Skeletal muscle tissue (tissue), 4 donors: ENCODE data around the gene IDI2. TPM values are rescaled to one million over a fixed set of nuclear protein-coding genes. Genes with fewer than 3 reads are reported as not detected.
"Not testable (repeated sequence)": the region's sequence is repeated elsewhere in the genome, so short reads cannot be mapped to it uniquely, and the experiment has no call there.

Experiments used
- H3K27ac ChIP-seq: one replicate; pipeline ENCODE4 v1.7.0; 2013; ENCODE audit warnings: mild to moderate bottlenecking, low read depth, low read length, inconsistent platforms
- H3K27me3 ChIP-seq, 3 donors: one replicate each; pipeline ENCODE4 v1.7.0; 2013; ENCODE audit warnings: low read length in 3 of 3; ENCODE audit not compliant: control insufficient read depth in 3 of 3, insufficient read depth in 3 of 3
- H3K36me3 ChIP-seq, 3 donors: one replicate each; pipeline ENCODE4 v1.7.0; 2013; ENCODE audit warnings: low read length in 3 of 3; ENCODE audit not compliant: control insufficient read depth in 3 of 3, insufficient read depth in 3 of 3
- H3K4me1 ChIP-seq, 3 donors: one replicate each; pipeline ENCODE4 v1.7.0; 2013; ENCODE audit warnings: low read length in 3 of 3, mild to moderate bottlenecking in 3 of 3; ENCODE audit not compliant: control insufficient read depth in 3 of 3, insufficient read depth in 3 of 3
- H3K4me3 ChIP-seq, 3 donors: one replicate each; pipeline ENCODE4 v1.7.0; 2013; ENCODE audit warnings: low read length in 3 of 3
- H3K9ac ChIP-seq, 3 donors: one replicate each; pipeline ENCODE4 v1.7.0; 2013; ENCODE audit warnings: low read length in 3 of 3, mild to moderate bottlenecking in 3 of 3, moderate library complexity in 2 of 3, low read depth in 1 of 3
- H3K9me3 ChIP-seq, 3 donors: one replicate each; pipeline ENCODE4 v1.7.0; 2013; ENCODE audit warnings: low read length in 3 of 3; ENCODE audit not compliant: control insufficient read depth in 3 of 3
- total RNA-seq: library from RNA; depleted of rRNA; stranded (reverse); fragments of >200 nt; gene quantifications from one replicate; pipeline ENCODE4 v1.2.3, GENCODE V29; 2014
- donor health status: Osteomylitis.

IDI2 gene
- total RNA-seq, 1 donor from 2014 or later, result not detected

DNA sequence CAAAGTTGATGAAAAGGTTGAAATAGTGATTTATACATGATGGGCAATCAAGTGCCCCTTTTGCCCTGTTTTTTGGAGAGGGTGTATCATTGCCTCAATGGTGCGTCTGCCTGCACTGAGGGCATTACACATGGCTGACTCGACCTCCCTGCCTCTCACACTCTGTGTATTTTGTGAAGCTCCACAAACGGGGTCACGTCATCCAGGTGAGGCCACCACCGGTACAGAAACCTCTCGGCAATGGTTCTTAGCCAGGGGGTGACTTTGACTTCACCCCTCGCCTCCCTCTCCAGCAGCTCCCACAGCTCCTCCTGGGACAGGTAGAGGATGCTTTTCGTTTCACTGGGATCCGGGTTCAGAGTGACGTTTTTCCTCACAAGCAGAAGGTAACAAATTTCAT is 6.3 kb downstream of the IDI2 start:
- Histone ChIP-seq H3K36me3 (peaks cover 41 to 45% (median 42%) of the 10 kb centered on the region in 3 donors), H3K27ac (no peak overlapping the region), H3K9me3 (no peaks in the 10 kb centered on the region), H3K9ac (no peak overlapping the region), H3K4me1 (peaks cover 7 to 16% (median 14%) of the 10 kb centered on the region in 3 donors), H3K4me3 (no peak overlapping the region), H3K27me3 (no peaks in the 10 kb centered on the region)

DNA sequence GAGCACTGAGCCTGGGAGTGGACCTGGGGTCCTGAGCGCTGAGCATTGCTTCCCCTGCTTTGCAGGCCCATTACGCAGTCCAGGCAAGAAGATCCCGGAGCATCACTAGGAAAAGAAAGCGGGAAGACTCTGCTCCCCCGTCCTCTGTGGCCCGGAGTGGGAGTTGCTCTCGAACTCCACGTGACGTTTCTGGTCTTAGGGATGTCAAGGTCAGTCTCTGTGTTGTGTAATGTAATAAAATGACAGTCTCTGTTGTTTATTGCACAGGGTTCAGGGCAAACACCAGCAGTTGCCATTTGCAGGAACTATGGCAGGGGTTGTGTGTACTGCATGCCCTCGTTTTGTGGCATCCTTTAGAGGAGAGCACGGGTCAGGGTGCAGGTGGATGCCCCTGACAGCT is 10.0 kb downstream of the IDI2 start:
- Histone ChIP-seq H3K27ac (no peak overlapping the region), H3K36me3 (peaks cover 49 to 62% (median 60%) of the 10 kb centered on the region in 3 donors), H3K4me3 (no peak overlapping the region)

DNA sequence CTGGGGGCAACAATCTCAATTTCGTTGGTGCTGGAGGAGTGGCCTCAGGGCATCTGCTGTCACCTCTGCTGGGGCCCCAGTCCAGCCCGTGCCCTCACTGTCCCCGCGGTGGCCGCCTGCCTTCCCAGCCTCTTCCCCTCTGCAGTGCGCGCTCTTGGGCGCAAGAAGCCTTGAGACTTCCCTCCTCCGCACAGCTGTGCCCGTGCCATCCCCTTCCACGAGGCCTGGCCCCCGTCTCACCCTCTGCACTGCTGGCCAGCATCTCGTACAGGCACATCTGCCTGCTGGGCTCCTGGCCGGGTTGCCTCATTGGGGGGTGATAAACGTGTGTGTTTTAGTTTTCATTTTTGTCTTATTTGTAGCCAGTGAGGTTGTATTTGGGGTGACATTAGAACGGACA is 14.0 kb downstream of the IDI2 start:
- H3K36me3 ChIP-seq, result peaks cover 66 to 75% (median 71%) of the 10 kb centered on the region in 3 donors
- no peak overlapping the region for H3K9ac ChIP-seq

More for the DNA sequence above, 10.0 kb downstream of the IDI2 start:
- Histone ChIP-seq H3K9me3 (no peaks in the 10 kb centered on the region), H3K9ac (no peak overlapping the region), H3K27me3 (no peaks in the 10 kb centered on the region), H3K4me1 (no peaks in the 10 kb centered on the region)

DNA sequence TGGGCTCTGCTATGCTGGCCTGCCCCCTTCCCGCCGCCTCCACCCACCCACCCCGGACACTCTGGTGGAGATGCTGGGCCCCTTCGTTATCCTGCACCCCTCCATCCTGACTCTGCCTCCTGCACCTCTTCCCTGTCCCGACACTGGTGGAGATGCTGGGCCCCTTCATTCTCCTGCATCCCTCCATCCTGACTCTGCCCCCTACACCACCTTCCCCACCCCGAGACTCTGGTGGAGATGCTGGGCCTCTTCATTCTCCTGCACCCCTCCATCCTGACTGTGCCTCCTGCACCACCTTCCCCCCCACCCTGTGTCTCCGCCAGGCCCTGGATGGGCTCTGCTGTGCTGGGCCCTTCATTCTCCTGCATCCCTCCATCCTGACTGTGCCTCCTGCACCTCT is 15.0 kb downstream of the IDI2 start:
- Histone ChIP-seq H3K27me3 (no peaks in the 10 kb centered on the region), H3K4me3 (no peak overlapping the region), H3K36me3 (peaks cover 66 to 74% (median 70%) of the 10 kb centered on the region in 3 donors), H3K4me1 (no peaks in the 10 kb centered on the region), H3K27ac (no peak overlapping the region), H3K9ac (no peak overlapping the region), H3K9me3 (no peaks in the 10 kb centered on the region)

More for the DNA sequence above, 14.0 kb downstream of the IDI2 start:
- no peaks in the 10 kb centered on the region for H3K4me1 ChIP-seq
- H3K9me3 ChIP-seq, result no peaks in the 10 kb centered on the region
- no peaks in the 10 kb centered on the region for H3K27me3 ChIP-seq
- no peak overlapping the region for H3K27ac ChIP-seq
- H3K4me3 ChIP-seq, result no peak overlapping the region

DNA sequence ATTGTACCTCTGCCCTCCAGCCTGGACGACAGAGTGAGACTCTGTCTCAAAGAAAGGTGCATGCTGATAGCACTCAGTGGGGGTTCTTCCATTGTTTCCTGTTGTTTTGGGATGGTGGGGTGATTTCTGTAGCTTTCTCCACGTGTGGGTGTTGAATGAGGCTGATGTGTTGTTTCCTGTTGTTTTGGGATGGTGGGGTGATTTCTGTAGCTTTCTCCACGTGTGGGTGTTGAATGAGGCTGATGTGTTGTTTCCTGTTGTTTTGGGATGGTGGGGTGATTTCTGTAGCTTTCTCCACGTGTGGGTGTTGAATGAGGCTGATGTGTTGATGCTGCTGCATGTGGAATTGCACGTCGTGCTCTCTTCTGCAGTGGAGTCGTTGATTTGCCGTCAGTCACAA is 15.7 kb downstream of the IDI2 start:
- not testable (repeated sequence) for H3K9me3 ChIP-seq, H3K4me1 ChIP-seq, H3K27ac ChIP-seq, H3K27me3 ChIP-seq, H3K4me3 ChIP-seq, H3K9ac ChIP-seq
- H3K36me3 ChIP-seq, result peaks cover 66 to 75% (median 74%) of the 10 kb centered on the region in 3 donors

DNA sequence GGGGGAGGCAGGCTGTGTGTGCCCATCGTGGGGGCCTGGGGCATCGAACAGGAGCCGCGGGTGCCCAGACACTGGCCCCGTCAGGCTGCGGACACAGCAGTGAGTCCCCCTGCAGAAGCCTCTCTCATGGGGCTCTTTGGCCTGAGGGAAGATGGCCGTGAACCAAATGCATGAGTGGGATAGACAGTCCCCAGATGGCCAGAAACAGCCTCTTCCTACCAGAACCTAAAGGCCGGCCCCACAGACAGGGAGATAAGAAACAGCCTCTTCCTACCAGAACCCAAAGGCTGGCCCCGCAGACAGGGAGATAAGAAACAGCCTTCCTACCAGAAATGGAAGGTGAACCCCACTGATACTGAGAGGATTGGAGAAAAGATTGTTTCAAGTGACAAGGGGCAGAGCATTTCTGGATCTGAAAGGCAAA is 16.6 kb downstream of the IDI2 start:
- H3K9me3 ChIP-seq, result no peaks in the 10 kb centered on the region
- H3K4me3 ChIP-seq, result no peak overlapping the region
- no peaks in the 10 kb centered on the region for H3K4me1 ChIP-seq
- H3K27me3 ChIP-seq, result no peaks in the 10 kb centered on the region
- H3K36me3 ChIP-seq, result peaks cover 71 to 82% (median 79%) of the 10 kb centered on the region in 3 donors
- H3K27ac ChIP-seq, result no peak overlapping the region
- no peak overlapping the region for H3K9ac ChIP-seq

DNA sequence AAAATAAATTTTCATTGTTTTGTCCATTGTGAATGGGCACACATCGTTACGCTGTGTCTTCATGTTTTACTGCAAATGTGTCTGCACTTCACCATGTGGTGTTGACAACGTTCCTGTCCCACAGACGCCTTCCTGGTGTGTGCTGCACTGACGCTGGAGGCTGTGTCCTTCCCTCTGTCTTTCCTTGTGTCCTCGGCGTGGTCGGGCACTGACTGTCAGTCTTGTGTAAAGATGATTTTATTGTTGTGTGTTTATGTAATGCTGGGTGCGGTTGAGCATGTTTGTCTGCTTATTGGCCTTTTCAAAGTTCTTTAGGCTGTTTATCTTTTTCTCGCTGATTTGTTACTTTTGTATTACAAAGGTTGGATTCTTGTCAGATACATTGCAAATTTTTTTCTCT is 18.1 kb downstream of the IDI2 start:
- H3K9me3 ChIP-seq, result peaks cover 0 to 3% (median 0%) of the 10 kb centered on the region in 3 donors
- H3K4me1 ChIP-seq, result no peaks in the 10 kb centered on the region
- no peak overlapping the region for H3K4me3 ChIP-seq
- no peak overlapping the region for H3K9ac ChIP-seq
- peaks cover 79 to 90% (median 86%) of the 10 kb centered on the region in 3 donors for H3K36me3 ChIP-seq
- no peaks in the 10 kb centered on the region for H3K27me3 ChIP-seq
- no peak overlapping the region for H3K27ac ChIP-seq

DNA sequence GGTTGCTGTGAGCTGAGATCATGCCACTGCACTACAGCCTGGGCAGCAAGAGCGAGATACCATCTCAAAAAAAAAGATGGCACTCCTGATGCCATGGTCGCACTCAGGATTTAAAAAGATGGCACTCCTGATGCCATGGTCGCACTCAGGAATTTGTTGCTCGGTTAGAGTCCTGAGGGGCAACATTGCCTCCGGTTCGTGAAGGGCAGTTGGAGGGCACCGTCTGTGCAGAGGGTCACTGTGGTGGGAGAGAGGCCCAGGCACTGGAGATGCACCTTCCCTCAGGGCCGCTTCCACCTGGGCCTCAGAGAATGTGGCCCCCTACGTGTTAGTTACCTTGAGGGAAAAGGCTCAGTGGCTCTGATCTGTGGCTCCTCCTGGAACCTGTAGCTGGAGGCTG is 19.1 kb downstream of the IDI2 start:
- no peak overlapping the region for H3K27ac ChIP-seq
- H3K36me3 ChIP-seq, result peaks cover 75 to 88% (median 84%) of the 10 kb centered on the region in 3 donors

DNA sequence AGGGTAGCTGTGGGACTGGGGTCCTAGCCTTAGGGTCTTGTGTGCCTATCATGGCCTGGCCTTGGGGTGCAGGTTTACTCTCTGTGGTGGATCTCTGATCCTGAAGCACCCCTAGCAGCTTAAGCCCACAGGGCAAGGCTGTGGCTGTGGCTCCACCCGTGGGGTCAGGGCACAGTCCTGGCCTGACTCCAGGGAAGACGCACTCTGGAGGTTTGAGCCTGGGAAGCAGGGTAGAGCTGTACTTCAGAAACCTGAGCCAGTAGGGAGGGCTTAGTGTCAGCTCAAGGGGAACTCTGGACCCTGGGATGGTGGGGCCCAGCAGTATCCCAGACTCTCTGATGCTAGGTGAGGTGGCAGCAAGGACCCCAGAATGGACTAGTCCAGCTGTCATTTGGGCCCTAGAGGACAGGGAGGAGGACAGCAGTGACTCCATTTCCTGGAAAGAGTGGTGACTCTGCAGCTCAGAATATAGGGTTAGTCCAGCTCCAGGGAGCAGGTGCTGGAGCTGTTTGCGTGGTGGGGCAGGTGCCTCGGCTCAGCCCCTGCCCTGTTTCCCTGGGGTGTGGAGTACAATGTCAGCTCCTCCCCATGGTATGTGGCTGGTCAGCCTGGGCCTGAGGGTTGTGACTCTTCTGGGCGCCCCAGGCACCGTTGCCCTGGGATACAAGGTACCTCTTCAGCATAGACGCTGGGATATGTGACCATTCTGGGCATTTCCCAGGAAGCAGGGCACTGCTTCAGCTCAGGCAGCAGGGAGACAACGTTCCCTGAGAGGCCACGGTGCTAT is 21.6 kb downstream of the IDI2 start:
- no peaks in the 10 kb centered on the region for H3K4me1 ChIP-seq
- peaks cover 75 to 86% (median 84%) of the 10 kb centered on the region in 3 donors for H3K36me3 ChIP-seq

More for the DNA sequence above, 19.1 kb downstream of the IDI2 start:
- Histone ChIP-seq H3K9ac (no peak overlapping the region), H3K9me3 (peaks cover 0 to 6% (median 0%) of the 10 kb centered on the region in 3 donors), H3K4me1 (no peaks in the 10 kb centered on the region), H3K27me3 (no peaks in the 10 kb centered on the region), H3K4me3 (no peak overlapping the region)

DNA sequence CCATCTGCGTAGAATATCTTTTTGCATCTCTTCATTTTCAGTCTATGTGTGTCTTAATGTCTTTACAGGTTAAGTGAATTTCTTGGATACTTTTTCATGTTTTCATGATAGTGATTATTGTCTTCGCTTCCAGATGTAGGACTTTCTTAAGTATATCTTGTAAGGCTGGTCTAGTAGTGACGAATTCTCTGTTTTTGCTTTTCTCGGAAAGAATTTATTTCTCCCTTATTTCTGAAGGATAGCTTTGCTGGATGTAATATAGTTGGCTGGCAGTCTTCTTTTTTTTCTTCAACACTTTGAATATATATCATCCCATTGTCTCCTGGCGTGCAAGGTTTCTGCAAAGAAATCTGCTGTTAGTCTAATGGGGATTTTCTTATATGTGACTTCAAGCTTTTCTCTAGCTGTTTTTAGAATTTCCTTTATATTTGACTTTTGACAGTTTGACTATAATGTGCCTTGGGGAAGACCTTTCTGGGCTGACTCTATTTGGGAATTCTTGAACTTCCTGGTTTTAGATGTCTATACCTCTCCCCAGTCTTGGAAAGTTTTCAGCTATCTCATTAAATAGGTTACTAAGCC is 23.1 kb downstream of the IDI2 start:
- H3K9me3 ChIP-seq, result peaks cover 0 to 6% (median 0%) of the 10 kb centered on the region in 3 donors
- no peak overlapping the region for H3K9ac ChIP-seq
- no peak overlapping the region for H3K27ac ChIP-seq
- H3K36me3 ChIP-seq, result peaks cover 76 to 90% (median 85%) of the 10 kb centered on the region in 3 donors
- no peak overlapping the region for H3K4me3 ChIP-seq
- no peaks in the 10 kb centered on the region for H3K4me1 ChIP-seq
- H3K27me3 ChIP-seq, result no peaks in the 10 kb centered on the region

More for the DNA sequence above, 21.6 kb downstream of the IDI2 start:
- Histone ChIP-seq H3K27me3 (no peaks in the 10 kb centered on the region), H3K4me3 (no peak overlapping the region), H3K9ac (no peak overlapping the region), H3K27ac (no peak overlapping the region), H3K9me3 (peaks cover 0 to 6% (median 0%) of the 10 kb centered on the region in 3 donors)
